Caco-2 (cell line): ENCODE measurements around the gene THEM4. TPM values are rescaled to one million over a fixed set of nuclear protein-coding genes. Genes with fewer than 3 reads are reported as not detected.

Experiments used
- BruUV-seq: library from RNA; stranded (reverse); fragments of 400-500 nt; replicated peaks from 2 replicates; lab custom pipeline; 2021; lab: Mats Ljungman, UMichigan
- CTCF ChIA-PET: fragments of 300-600 bp; sonication (Branson Sonifier 250); formaldehyde crosslinking; loops from one replicate; lab custom pipeline; 2022; ENCODE audit warnings: antibody characterized with exemption; lab: Charles Lee
- POLR2A ChIA-PET: fragments of 300-600 bp; sonication (Branson Sonifier 250); formaldehyde crosslinking; loops from one replicate; lab custom pipeline; 2022; ENCODE audit warnings: antibody characterized with exemption; lab: Charles Lee
- DNase-seq, 2 experiments: peaks; one replicate each; pipeline versions ENCODE4 v3.0.0 to v3.0.0-alpha.2; 2020 to 2022
- H3K27me3 ChIP-seq: replicated peaks from 2 replicates; pipeline ENCODE4 v1.6.0; 2011; ENCODE audit warnings: low read length; ENCODE audit not compliant: control insufficient read depth, insufficient read depth
- H3K36me3 ChIP-seq: 2 replicates; pipeline ENCODE4 v1.5.1; 2011; ENCODE audit warnings: low read length; ENCODE audit not compliant: control insufficient read depth, insufficient read depth
- H3K4me1 ChIP-seq: fragments of 250-450 bp; sonication (Bioruptor Pico); 2 replicates; pipeline ENCODE4 v1.5.1; 2020; ENCODE audit warnings: mild to moderate bottlenecking
- H3K4me3 ChIP-seq: 2 replicates; pipeline ENCODE4 v1.5.1; 2011; ENCODE audit warnings: low read depth, mild to moderate bottlenecking, control low read depth, low read length
- H3K9me3 ChIP-seq: fragments of 250-450 bp; sonication (Bioruptor Pico); 2 replicates; pipeline ENCODE4 v1.5.1; 2020; ENCODE audit warnings: mild to moderate bottlenecking, moderate library complexity
- H3K27ac Mint-ChIP-seq: one replicate; pipeline ENCODE4 v1.8.0; 2022; ENCODE audit warnings: mixed read lengths; ENCODE audit not compliant: unreplicated experiment
- H3K27me3 Mint-ChIP-seq: one replicate; pipeline ENCODE4 v1.8.0; 2022; ENCODE audit warnings: mixed read lengths; ENCODE audit not compliant: insufficient read depth, unreplicated experiment
- H3K36me3 Mint-ChIP-seq: one replicate; pipeline ENCODE4 v1.8.0; 2022; ENCODE audit warnings: mild to moderate bottlenecking, mixed read lengths; ENCODE audit not compliant: insufficient read depth, unreplicated experiment
- H3K4me1 Mint-ChIP-seq: one replicate; pipeline ENCODE4 v1.8.0; 2022; ENCODE audit warnings: low read depth, mixed read lengths; ENCODE audit not compliant: unreplicated experiment
- H3K4me3 Mint-ChIP-seq: one replicate; pipeline ENCODE4 v1.8.0; 2022; ENCODE audit warnings: mild to moderate bottlenecking, moderate library complexity, mixed read lengths; ENCODE audit not compliant: unreplicated experiment
- H3K9me3 Mint-ChIP-seq: one replicate; pipeline ENCODE4 v1.8.0; 2022; ENCODE audit warnings: mixed read lengths; ENCODE audit not compliant: unreplicated experiment
- intact Hi-C: fragments of 100-400 bp; cut with micrococcal nuclease; formaldehyde crosslinking; loops from one replicate; pipeline ENCODE4 v1.10.0; 2022; ENCODE audit not compliant: unreplicated experiment
- total RNA-seq: library from RNA; stranded (reverse); gene quantifications from 2 replicates; pipeline ENCODE4 v1.2.3, GENCODE V29; 2022
- TF ChIP-seq, protein P1 (sequence below), 2 experiments: fragments of 200-600 bp in 1 of 2; IDR thresholded peaks; 1 replicate in 1 of 2; 2 replicates in 1 of 2; pipeline versions ENCODE4 v1.5.1 to v1.8.0; 2011 to 2022; ENCODE audit warnings: antibody characterized with exemption in 1 of 2, control low read depth in 1 of 2, inconsistent platforms in 1 of 2, low read depth in 1 of 2, low read length in 1 of 2, mild to moderate bottlenecking in 1 of 2, moderate library complexity in 1 of 2; ENCODE audit not compliant: insufficient read depth in 1 of 2, severe bottlenecking in 1 of 2, unreplicated experiment in 1 of 2

Gene THEM4
- total RNA-seq, 1 experiment from 2014 or later: 9.5 TPM

DNA sequence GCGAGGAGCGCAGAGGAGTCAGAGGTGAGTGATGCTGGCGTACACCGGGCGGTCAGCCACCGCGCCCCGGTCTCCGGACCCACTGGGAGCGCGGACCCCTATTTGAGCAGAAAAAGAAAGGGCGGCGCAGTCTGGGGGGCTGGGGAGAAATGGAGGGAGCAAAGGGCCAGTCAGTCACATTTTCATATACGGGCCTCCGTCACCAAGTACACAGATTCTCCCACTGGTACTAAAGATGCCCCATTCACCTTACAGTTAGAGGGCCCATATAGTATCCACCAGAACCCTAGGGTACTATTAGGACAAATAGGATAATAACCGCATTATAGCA, 70.3 kb downstream of the THEM4 start:
- ChIA-PET CTCF (interaction anchor here (0.6 to 1.6 kb wide), 2 partner anchors 76 to 88 kb away, joined by 5 read pairs; partner anchors contain the start of gene MRPL9), POLR2A (interaction anchor here (0.5 kb wide), 1 partner anchor 301 kb away, joined by 4 read pairs; no protein-coding TSS in a partner anchor)
- Mint-ChIP-seq H3K4me3 (peak overlapping the region; percentile 93), H3K9me3 (no peaks in the 10 kb centered on the region), H3K36me3 (peaks cover 15% of the 10 kb centered on the region), H3K4me1 (peaks cover 26% of the 10 kb centered on the region), H3K27me3 (no peaks in the 10 kb centered on the region), H3K27ac (peak overlapping the region; percentile 88)
- H3K4me3 ChIP-seq: no peak overlapping the region
- H3K9me3 ChIP-seq: no peaks in the 10 kb centered on the region
- peaks cover 20% of the 10 kb centered on the region for H3K4me1 ChIP-seq
- TF ChIP-seq, protein P1, sequence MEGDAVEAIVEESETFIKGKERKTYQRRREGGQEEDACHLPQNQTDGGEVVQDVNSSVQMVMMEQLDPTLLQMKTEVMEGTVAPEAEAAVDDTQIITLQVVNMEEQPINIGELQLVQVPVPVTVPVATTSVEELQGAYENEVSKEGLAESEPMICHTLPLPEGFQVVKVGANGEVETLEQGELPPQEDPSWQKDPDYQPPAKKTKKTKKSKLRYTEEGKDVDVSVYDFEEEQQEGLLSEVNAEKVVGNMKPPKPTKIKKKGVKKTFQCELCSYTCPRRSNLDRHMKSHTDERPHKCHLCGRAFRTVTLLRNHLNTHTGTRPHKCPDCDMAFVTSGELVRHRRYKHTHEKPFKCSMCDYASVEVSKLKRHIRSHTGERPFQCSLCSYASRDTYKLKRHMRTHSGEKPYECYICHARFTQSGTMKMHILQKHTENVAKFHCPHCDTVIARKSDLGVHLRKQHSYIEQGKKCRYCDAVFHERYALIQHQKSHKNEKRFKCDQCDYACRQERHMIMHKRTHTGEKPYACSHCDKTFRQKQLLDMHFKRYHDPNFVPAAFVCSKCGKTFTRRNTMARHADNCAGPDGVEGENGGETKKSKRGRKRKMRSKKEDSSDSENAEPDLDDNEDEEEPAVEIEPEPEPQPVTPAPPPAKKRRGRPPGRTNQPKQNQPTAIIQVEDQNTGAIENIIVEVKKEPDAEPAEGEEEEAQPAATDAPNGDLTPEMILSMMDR (IDR thresholded peaks at IDR 0.05; ENCODE audit: insufficient read depth in 1 of 2, low read depth in 1 of 2, low read length in 1 of 2, severe bottlenecking in 1 of 2, unreplicated experiment in 1 of 2): no peak
- H3K27me3 ChIP-seq: no peaks in the 10 kb centered on the region
- BruUV-seq: no TSS peak
- intact Hi-C loops: loop anchor here (5.0 kb wide), 4 partner anchors 47 to 387 kb away; partner anchors contain the start of gene TDRKH
- DNase-seq: no peak
- H3K36me3 ChIP-seq: no peaks in the 10 kb centered on the region; the same call in 1 of the 2 replicates

DNA sequence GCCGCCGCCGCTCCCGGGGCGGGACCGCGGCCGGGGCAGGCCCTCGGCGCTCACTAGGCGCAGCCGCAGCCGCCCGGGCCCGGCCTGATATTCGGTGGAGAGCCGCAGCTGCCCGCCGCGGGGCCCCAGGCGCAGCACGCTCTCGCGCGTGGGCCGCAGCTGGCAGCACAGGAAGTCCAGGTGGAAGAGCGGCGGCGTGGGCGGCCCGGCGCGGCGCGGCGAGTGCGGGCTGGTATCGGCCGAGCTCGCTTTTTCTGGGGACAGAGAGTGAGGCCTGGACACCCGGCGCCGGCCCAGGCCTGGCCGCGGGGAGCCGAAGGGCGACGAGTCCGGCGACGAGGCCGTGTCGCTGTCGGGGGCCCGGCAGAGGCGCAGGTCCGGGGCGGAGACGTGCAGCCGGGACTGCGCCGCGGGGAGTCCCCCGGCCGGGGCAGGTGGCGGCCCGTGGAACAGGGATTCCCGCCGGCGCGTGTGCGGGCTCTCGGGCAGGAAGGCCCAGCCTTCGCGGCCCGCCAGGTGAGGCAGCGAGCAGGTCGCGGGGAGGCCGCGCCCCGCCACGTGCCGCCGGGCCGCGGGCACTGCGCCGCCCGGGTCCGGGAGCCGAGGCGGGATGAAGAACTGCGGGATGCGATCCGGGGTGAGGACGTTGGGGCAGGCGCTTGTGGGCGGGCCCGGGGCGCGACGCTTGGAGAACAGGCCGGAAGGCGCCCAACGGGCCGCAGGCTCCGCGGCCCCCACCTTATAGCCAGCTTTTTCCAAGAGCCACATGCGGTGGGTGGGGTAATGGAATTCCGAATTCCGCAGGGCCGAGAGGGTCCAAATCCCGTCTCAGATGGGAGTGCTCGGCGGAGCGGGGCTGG, 70.9 kb downstream of the THEM4 start:
- Mint-ChIP-seq H3K27ac (no peak overlapping the region), H3K9me3 (no peaks in the 10 kb centered on the region), H3K4me1 (peaks cover 26% of the 10 kb centered on the region), H3K27me3 (no peaks in the 10 kb centered on the region), H3K4me3 (peak overlapping the region; percentile 93), H3K36me3 (peaks cover 15% of the 10 kb centered on the region)
- intact Hi-C loops: loop anchor here (5.0 kb wide), 4 partner anchors 46 to 386 kb away; partner anchors contain the start of gene TDRKH
- H3K36me3 ChIP-seq: no peaks in the 10 kb centered on the region; the same call in 1 of the 2 replicates
- H3K9me3 ChIP-seq: no peaks in the 10 kb centered on the region
- no peak overlapping the region for H3K4me3 ChIP-seq
- TF ChIP-seq, protein P1 (IDR thresholded peaks at IDR 0.05; ENCODE audit: insufficient read depth in 1 of 2, low read depth in 1 of 2, low read length in 1 of 2, severe bottlenecking in 1 of 2, unreplicated experiment in 1 of 2): no peak
- no TSS peak for BruUV-seq
- no peak for DNase-seq
- H3K4me1 ChIP-seq: peaks cover 20% of the 10 kb centered on the region
- H3K27me3 ChIP-seq: no peaks in the 10 kb centered on the region
- POLR2A ChIA-PET: interaction anchor here (0.5 kb wide), 1 partner anchor 300 kb away, joined by 4 read pairs; no protein-coding TSS in a partner anchor
- CTCF ChIA-PET: interaction anchor here (1.6 kb wide), 1 partner anchor 76 kb away, joined by 5 read pairs; the partner anchor contains the start of gene MRPL9

DNA sequence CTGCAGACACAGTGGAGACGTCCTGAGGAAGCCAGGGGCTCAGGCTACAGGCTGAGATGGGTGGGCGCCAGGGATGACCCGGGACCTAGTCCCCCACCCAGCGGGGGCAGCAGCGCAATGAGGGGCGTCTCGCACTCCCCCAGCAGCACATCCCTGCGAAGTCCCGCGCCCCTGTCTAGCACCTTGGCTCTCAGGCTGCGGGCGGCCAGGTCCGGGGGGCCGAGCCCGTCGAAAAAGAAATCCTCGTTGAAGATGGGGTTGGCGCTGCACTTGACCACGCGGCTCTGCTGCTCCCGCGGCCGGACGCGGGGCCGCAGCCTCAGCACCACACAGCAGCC, 71.5 kb downstream of the THEM4 start:
- Histone ChIP-seq H3K4me3 (no peak overlapping the region), H3K27me3 (no peaks in the 10 kb centered on the region), H3K9me3 (no peaks in the 10 kb centered on the region), H3K4me1 (peaks cover 20% of the 10 kb centered on the region), H3K36me3 (no peaks in the 10 kb centered on the region; the same call in 1 of the 2 replicates)
- Mint-ChIP-seq H3K36me3 (peaks cover 15% of the 10 kb centered on the region), H3K4me1 (peaks cover 26% of the 10 kb centered on the region), H3K27me3 (no peaks in the 10 kb centered on the region), H3K9me3 (no peaks in the 10 kb centered on the region), H3K4me3 (no peak overlapping the region), H3K27ac (no peak overlapping the region)
- DNase-seq: no peak
- intact Hi-C loops: loop anchor here (2.0 to 5.0 kb wide), 5 partner anchors 46 to 386 kb away; partner anchors contain the start of gene TDRKH
- TF ChIP-seq, protein P1 (IDR thresholded peaks at IDR 0.05; ENCODE audit: insufficient read depth in 1 of 2, low read depth in 1 of 2, low read length in 1 of 2, severe bottlenecking in 1 of 2, unreplicated experiment in 1 of 2): no peak
- CTCF ChIA-PET: no interaction called here
- POLR2A ChIA-PET: no interaction called here
- BruUV-seq: no TSS peak
